Measurements from ENCODE around the gene SLC32A1.

The SLC32A1 gene

DNA sequence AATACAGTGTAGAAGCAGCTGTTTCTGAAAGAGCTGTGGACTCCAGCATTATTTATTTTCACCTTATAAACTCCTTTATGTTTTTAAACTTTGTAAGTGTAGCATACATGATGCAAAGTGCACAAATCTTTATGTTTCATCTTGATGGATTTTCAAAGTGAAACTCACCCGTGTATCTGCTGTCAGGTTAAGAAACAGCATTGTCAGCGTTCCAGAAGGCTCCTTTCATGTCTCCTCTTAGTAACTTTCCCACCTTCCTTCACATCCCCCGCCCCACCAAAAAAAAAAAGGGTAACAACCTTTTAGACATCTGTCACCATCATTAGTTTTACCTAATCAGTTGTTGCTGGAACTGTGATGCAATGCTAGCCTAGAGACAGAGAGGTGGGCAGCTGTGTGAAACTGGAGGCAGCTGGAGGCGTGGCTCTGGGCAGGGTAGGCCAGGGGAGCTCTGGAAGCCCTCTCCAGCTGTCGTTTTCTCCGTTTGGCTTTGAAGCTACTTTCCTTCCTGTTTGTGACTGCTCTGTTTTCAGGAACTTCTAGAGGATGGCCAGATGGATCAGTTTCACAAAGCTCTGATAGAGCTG lies 31.1 kb downstream of the SLC32A1 start:
- Histone ChIP-seq H3K36me3 (ENCODE audit: control insufficient read depth, insufficient read depth, low read length) (peaks cover 72% of the 10 kb centered on the region), H3K27ac (ENCODE audit: low read depth, low read length) (no peak overlapping the region), H3K4me1 (ENCODE audit: control insufficient read depth, insufficient read depth, low read length) (no peaks in the 10 kb centered on the region), H3K27me3 (ENCODE audit: control insufficient read depth, insufficient read depth, low read length) (no peaks in the 10 kb centered on the region), H3K4me3 (ENCODE audit: low read depth, low read length) (no peak overlapping the region), H3K9me3 (ENCODE audit: control insufficient read depth, insufficient read depth, low read length) (no peaks in the 10 kb centered on the region), H3K9ac (ENCODE audit: low read depth, low read length) (no peak overlapping the region)

GRCh38 chr20:38757145-38757775 lies 33.0 kb downstream of the SLC32A1 start:
- Histone ChIP-seq H3K9me3 (ENCODE audit: control insufficient read depth, insufficient read depth, low read length) (no peaks in the 10 kb centered on the region), H3K36me3 (ENCODE audit: control insufficient read depth, insufficient read depth, low read length) (peaks cover 81% of the 10 kb centered on the region), H3K9ac (ENCODE audit: low read depth, low read length) (no peak overlapping the region), H3K27ac (ENCODE audit: low read depth, low read length) (no peak overlapping the region), H3K4me3 (ENCODE audit: low read depth, low read length) (no peak overlapping the region), H3K27me3 (ENCODE audit: control insufficient read depth, insufficient read depth, low read length) (no peaks in the 10 kb centered on the region), H3K4me1 (ENCODE audit: control insufficient read depth, insufficient read depth, low read length) (no peaks in the 10 kb centered on the region)

DNA sequence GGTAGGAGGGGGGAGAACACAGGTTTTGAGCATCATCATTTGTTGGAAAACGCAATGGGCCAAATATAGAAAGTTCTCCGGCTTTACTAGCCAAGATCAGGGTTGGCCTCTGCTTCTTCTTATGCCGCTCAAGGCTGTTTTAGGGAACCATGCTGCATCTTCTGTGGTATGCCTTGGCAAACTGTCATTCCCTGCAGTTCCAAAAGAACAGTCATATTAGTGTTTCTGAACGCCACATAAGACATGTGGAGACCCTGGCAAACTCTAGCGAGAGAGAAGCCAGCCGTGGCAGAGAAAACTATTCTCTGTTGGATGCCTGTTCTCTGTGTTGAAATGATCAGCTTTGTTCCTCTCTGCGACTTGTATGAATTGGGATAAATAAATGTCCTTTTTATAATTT lies 34.8 kb downstream of the SLC32A1 start:
- no peaks in the 10 kb centered on the region for H3K4me1 ChIP-seq (ENCODE audit: control insufficient read depth, insufficient read depth, low read length)
- H3K9ac ChIP-seq (ENCODE audit: low read depth, low read length) = no peak overlapping the region
- H3K27ac ChIP-seq (ENCODE audit: low read depth, low read length) = no peak overlapping the region
- no peaks in the 10 kb centered on the region for H3K9me3 ChIP-seq (ENCODE audit: control insufficient read depth, insufficient read depth, low read length)
- no peaks in the 10 kb centered on the region for H3K27me3 ChIP-seq (ENCODE audit: control insufficient read depth, insufficient read depth, low read length)
- H3K4me3 ChIP-seq (ENCODE audit: low read depth, low read length) = no peak overlapping the region
- peaks cover 87% of the 10 kb centered on the region for H3K36me3 ChIP-seq (ENCODE audit: control insufficient read depth, insufficient read depth, low read length)

DNA sequence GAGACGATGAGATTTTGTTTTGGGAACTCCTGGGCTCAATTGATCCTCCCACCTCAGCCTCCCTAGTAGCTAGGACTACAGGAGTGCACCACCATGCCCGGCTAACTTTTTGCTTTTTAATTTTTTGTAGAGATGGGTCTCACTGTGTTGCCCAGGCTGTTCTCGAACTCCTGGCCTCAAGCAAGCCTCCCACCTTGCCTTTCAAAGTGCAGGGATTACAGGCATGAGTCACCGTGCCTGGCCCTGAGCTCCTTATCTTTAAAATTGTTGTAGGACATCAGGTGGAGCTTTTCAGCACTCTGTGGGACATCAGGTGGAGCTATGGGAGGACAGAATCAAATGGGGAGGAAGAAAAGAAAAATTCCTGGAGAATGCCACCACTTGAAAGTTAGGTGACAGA lies 36.7 kb downstream of the SLC32A1 start:
- peaks cover 83% of the 10 kb centered on the region for H3K36me3 ChIP-seq (ENCODE audit: control insufficient read depth, insufficient read depth, low read length)
- H3K27me3 ChIP-seq (ENCODE audit: control insufficient read depth, insufficient read depth, low read length) = no peaks in the 10 kb centered on the region
- H3K9me3 ChIP-seq (ENCODE audit: control insufficient read depth, insufficient read depth, low read length) = no peaks in the 10 kb centered on the region
- H3K4me3 ChIP-seq (ENCODE audit: low read depth, low read length) = no peak overlapping the region
- no peaks in the 10 kb centered on the region for H3K4me1 ChIP-seq (ENCODE audit: control insufficient read depth, insufficient read depth, low read length)
- H3K27ac ChIP-seq (ENCODE audit: low read depth, low read length) = no peak overlapping the region
- H3K9ac ChIP-seq (ENCODE audit: low read depth, low read length) = no peak overlapping the region

- no peaks in the 10 kb centered on the region for H3K27me3 ChIP-seq (ENCODE audit: control insufficient read depth, insufficient read depth, low read length)
- no peaks in the 10 kb centered on the region for H3K9me3 ChIP-seq (ENCODE audit: control insufficient read depth, insufficient read depth, low read length)
- no peak overlapping the region for H3K4me3 ChIP-seq (ENCODE audit: low read depth, low read length)
- no peak overlapping the region for H3K9ac ChIP-seq (ENCODE audit: low read depth, low read length)
- H3K27ac ChIP-seq (ENCODE audit: low read depth, low read length) = no peak overlapping the region
- peaks cover 83% of the 10 kb centered on the region for H3K36me3 ChIP-seq (ENCODE audit: control insufficient read depth, insufficient read depth, low read length)
- H3K4me1 ChIP-seq (ENCODE audit: control insufficient read depth, insufficient read depth, low read length) = no peaks in the 10 kb centered on the region; the same call in 1 of the 2 replicates
Measured at GRCh38 chr20:38762174-38762573, 37.9 kb downstream of the SLC32A1 start.

DNA sequence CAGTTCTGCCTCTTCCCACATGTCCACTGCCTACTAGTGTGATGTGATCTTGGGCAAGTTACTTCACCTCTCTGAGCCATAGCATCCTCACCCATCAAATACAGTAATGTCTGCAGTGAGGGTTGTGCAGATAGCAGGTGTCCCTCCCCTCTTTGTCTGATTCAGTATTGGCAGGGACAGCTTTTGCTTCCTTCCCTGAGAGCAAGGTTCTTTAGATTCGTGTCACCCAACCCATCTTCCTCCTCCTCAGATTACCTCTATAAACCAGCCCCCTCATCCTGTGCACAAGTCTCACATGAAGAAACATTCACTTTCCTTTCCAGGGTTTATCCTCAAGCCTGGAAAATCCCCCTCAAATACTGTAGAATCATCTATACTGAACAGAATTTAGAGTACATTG lies 39.3 kb downstream of the SLC32A1 start:
- H3K36me3 ChIP-seq (ENCODE audit: control insufficient read depth, insufficient read depth, low read length) = peaks cover 86% of the 10 kb centered on the region
- H3K27me3 ChIP-seq (ENCODE audit: control insufficient read depth, insufficient read depth, low read length) = no peaks in the 10 kb centered on the region
- no peak overlapping the region for H3K4me3 ChIP-seq (ENCODE audit: low read depth, low read length)
- no peaks in the 10 kb centered on the region for H3K9me3 ChIP-seq (ENCODE audit: control insufficient read depth, insufficient read depth, low read length)
- no peaks in the 10 kb centered on the region; the same call in 1 of the 2 replicates for H3K4me1 ChIP-seq (ENCODE audit: control insufficient read depth, insufficient read depth, low read length)
- no peak overlapping the region for H3K9ac ChIP-seq (ENCODE audit: low read depth, low read length)
- no peak overlapping the region for H3K27ac ChIP-seq (ENCODE audit: low read depth, low read length)

DNA sequence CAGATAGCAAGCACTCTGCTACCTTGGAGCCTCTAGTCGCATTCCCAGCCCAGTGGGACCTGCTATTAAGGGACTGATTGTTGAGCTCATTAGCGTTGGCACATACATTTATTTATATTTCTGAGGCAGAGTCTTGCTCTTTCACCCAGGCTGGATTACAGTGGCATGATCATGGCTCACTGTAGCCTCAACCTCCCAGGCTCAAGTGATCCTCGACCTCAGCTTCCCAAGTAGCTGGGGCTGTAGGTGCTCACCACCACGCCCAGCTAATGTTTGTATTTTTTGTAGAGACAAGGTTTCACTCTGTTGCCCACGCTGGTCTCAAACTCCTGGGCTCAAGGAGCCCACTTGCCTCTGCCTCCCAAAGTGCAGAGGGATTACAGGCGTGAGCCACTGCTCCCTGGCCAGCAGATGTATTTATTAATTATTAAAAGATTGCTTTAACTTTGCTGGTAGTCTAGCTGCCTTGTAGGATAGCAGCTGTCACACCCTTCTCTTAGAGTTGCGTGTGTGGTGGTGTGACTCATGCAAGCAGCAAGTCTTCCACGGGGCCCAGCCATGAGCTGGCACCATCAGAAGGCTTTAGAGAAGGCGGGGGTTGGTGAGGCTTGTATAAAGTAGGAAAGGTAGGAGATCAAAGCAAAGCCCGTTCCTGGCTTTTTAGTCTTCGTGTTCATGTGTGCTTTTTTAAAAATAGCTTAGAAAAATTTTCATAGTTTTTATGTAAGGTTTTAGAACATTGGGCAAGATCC lies 40.5 kb downstream of the SLC32A1 start:
- no peaks in the 10 kb centered on the region for H3K9me3 ChIP-seq (ENCODE audit: control insufficient read depth, insufficient read depth, low read length)
- no peak overlapping the region for H3K4me3 ChIP-seq (ENCODE audit: low read depth, low read length)
- no peaks in the 10 kb centered on the region for H3K27me3 ChIP-seq (ENCODE audit: control insufficient read depth, insufficient read depth, low read length)
- no peak overlapping the region for H3K9ac ChIP-seq (ENCODE audit: low read depth, low read length)
- peaks cover 80% of the 10 kb centered on the region for H3K36me3 ChIP-seq (ENCODE audit: control insufficient read depth, insufficient read depth, low read length)
- no peaks in the 10 kb centered on the region; the same call in 1 of the 2 replicates for H3K4me1 ChIP-seq (ENCODE audit: control insufficient read depth, insufficient read depth, low read length)
- no peak overlapping the region for H3K27ac ChIP-seq (ENCODE audit: low read depth, low read length)

GRCh38 chr20:38766071-38766470 lies 41.8 kb downstream of the SLC32A1 start:
- H3K27ac ChIP-seq (ENCODE audit: low read depth, low read length) = no peak overlapping the region
- no peak overlapping the region for H3K4me3 ChIP-seq (ENCODE audit: low read depth, low read length)
- H3K4me1 ChIP-seq (ENCODE audit: control insufficient read depth, insufficient read depth, low read length) = no peaks in the 10 kb centered on the region; the same call in 1 of the 2 replicates
- H3K27me3 ChIP-seq (ENCODE audit: control insufficient read depth, insufficient read depth, low read length) = no peaks in the 10 kb centered on the region
- H3K9me3 ChIP-seq (ENCODE audit: control insufficient read depth, insufficient read depth, low read length) = no peaks in the 10 kb centered on the region
- peaks cover 84% of the 10 kb centered on the region for H3K36me3 ChIP-seq (ENCODE audit: control insufficient read depth, insufficient read depth, low read length)
- no peak overlapping the region for H3K9ac ChIP-seq (ENCODE audit: low read depth, low read length)

DNA sequence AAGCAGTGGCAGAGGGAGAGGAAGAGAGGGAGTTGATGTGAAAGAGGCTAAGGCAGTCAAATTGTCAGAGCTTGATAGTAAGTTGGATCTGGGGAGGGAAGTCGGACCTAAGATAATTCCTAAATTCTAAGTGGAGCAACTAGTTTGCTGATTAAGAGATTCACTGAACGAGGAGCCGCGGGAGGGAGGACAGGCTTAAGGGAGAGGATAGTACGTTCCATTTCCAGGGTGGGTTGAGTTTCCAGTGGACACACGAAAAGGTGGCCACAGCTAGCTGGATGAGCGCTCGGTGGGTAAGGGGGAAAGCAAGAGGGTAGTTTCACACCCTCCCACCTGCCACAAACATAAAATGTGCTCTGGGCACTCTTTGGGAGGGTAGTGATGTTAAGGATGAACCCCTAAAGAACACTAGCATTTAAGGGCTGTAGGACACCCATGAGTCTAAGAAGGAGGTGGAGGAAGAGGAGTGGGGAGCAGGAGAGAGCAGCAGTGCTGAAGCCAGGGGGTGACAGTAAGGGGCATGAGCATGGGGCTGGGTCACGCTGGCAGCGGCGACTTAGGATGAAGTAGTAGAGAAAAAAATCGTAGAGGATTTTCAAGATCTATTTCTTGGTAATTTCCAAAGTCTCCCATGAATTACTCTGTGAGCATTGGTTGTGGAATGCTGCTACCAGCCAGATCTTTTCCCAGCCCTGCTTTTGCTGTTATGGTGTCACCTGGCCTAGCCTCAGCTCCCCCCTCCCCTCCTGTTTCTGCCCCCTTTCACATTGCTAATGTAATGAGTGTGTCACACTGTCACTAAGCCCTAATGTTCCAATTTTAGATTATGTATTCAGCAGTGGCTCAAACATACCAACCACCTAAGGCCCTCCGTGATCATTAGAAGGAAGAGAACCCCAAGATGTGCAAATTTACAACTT lies 45.4 kb downstream of the SLC32A1 start:
- Histone ChIP-seq H3K9me3 (ENCODE audit: control insufficient read depth, insufficient read depth, low read length) (0 out of 2 replicates have a peak, but pooled peaks cover 5% of the 10 kb centered on the region), H3K4me3 (ENCODE audit: low read depth, low read length) (no peak overlapping the region), H3K27me3 (ENCODE audit: control insufficient read depth, insufficient read depth, low read length) (no peaks in the 10 kb centered on the region), H3K4me1 (ENCODE audit: control insufficient read depth, insufficient read depth, low read length) (no peaks in the 10 kb centered on the region; the same call in 1 of the 2 replicates), H3K9ac (ENCODE audit: low read depth, low read length) (no peak overlapping the region), H3K36me3 (ENCODE audit: control insufficient read depth, insufficient read depth, low read length) (peaks cover 83% of the 10 kb centered on the region), H3K27ac (ENCODE audit: low read depth, low read length) (no peak overlapping the region)

- Histone ChIP-seq H3K9ac (ENCODE audit: low read depth, low read length) (no peak overlapping the region), H3K36me3 (ENCODE audit: control insufficient read depth, insufficient read depth, low read length) (peaks cover 80% of the 10 kb centered on the region), H3K4me1 (ENCODE audit: control insufficient read depth, insufficient read depth, low read length) (no peaks in the 10 kb centered on the region; the same call in 1 of the 2 replicates), H3K9me3 (ENCODE audit: control insufficient read depth, insufficient read depth, low read length) (0 out of 2 replicates have a peak, but pooled peaks cover 5% of the 10 kb centered on the region), H3K4me3 (ENCODE audit: low read depth, low read length) (no peak overlapping the region), H3K27ac (ENCODE audit: low read depth, low read length) (no peak overlapping the region), H3K27me3 (ENCODE audit: control insufficient read depth, insufficient read depth, low read length) (no peaks in the 10 kb centered on the region)
Measured at GRCh38 chr20:38770546-38770945, 46.3 kb downstream of the SLC32A1 start.
